ENCODE measurements around the gene EFHB.

- TF ChIP-seq CTCF (IDR thresholded peaks at IDR 0.05), result no peak
- TF ChIP-seq POLR2A (IDR thresholded peaks at IDR 0.05; ENCODE audit: low read depth), result no peak
- TF ChIP-seq POLR2AphosphoS5 (IDR thresholded peaks at IDR 0.05), result no peak
Measured at GRCh38 chr3:19886404-19886803, 47.6 kb downstream of the EFHB start.

Measured in esophagus muscularis mucosa (tissue), 3 donors.